GM23338 (cell line): ENCODE measurements around the gene PIAS1. TPM values are rescaled to one million over a fixed set of nuclear protein-coding genes. Genes with fewer than 3 reads are reported as not detected.

Experiments used
- ATAC-seq: fragments of 200-7000 bp; cut with Tn5 transposase; 3 replicates; pipeline ENCODE4 v1.9.1; 2020
- DNase-seq: peaks from one replicate; pipeline ENCODE4 v3.0.0-alpha.2; 2015; ENCODE audit warnings: low spot score
- H2AFZ ChIP-seq: fragments of 200-600 bp; sonication (generic); 2 replicates; pipeline ENCODE4 v1.8.0; 2016; ENCODE audit warnings: antibody characterized with exemption, mild to moderate bottlenecking, moderate library complexity
- H3F3A ChIP-seq: fragments of 200-600 bp; sonication (generic); replicated peaks from 2 replicates; pipeline ENCODE4 v1.8.0; 2017; ENCODE audit warnings: antibody characterized with exemption, mixed run types, low read depth
- H3K27ac ChIP-seq: fragments of 200-600 bp; sonication (generic); 2 replicates; pipeline ENCODE4 v1.6.1; 2016; ENCODE audit warnings: low read depth
- H3K27me3 ChIP-seq: fragments of 200-600 bp; sonication (generic); 2 replicates; pipeline ENCODE4 v1.8.0; 2016; ENCODE audit warnings: mild to moderate bottlenecking, mixed run types, moderate library complexity; ENCODE audit not compliant: insufficient read depth
- H3K36me3 ChIP-seq: fragments of 200-600 bp; sonication (generic); 2 replicates; pipeline ENCODE4 v1.8.0; 2016; ENCODE audit warnings: mild to moderate bottlenecking; ENCODE audit not compliant: insufficient read depth
- H3K4me1 ChIP-seq: fragments of 200-600 bp; sonication (generic); 2 replicates; pipeline ENCODE4 v1.8.0; 2016; ENCODE audit warnings: mild to moderate bottlenecking, moderate library complexity; ENCODE audit not compliant: insufficient read depth
- H3K4me2 ChIP-seq: fragments of 200-600 bp; sonication (generic); 2 replicates; pipeline ENCODE4 v1.7.1; 2017; ENCODE audit warnings: mixed run types
- H3K4me3 ChIP-seq: fragments of 200-600 bp; sonication (generic); 2 replicates; pipeline ENCODE4 v1.6.1; 2016; ENCODE audit warnings: mixed run types
- H3K79me2 ChIP-seq: fragments of 200-600 bp; sonication (generic); replicated peaks from 2 replicates; pipeline ENCODE4 v1.8.0; 2017; ENCODE audit warnings: mild to moderate bottlenecking; ENCODE audit not compliant: insufficient read depth
- H3K9me2 ChIP-seq: fragments of 200-600 bp; sonication (generic); 2 replicates; pipeline ENCODE4 v1.8.0; 2017; ENCODE audit not compliant: insufficient read depth
- H4K20me1 ChIP-seq: fragments of 200-600 bp; sonication (generic); replicated peaks from 2 replicates; pipeline ENCODE4 v1.8.0; 2017; ENCODE audit warnings: mild to moderate bottlenecking; ENCODE audit not compliant: insufficient read depth
- H3K27ac Mint-ChIP-seq: 2 replicates; pipeline ENCODE4 v1.8.0; 2020; ENCODE audit warnings: inconsistent platforms, mild to moderate bottlenecking, moderate library complexity, mixed read lengths
- H3K27me3 Mint-ChIP-seq: 3 replicates; pipeline ENCODE4 v1.8.0; 2022; ENCODE audit warnings: low read depth, mild to moderate bottlenecking, moderate library complexity, mixed read lengths, inconsistent platforms; ENCODE audit not compliant: insufficient read depth, poor library complexity
- H3K36me3 Mint-ChIP-seq: 3 replicates; pipeline ENCODE4 v1.8.0; 2021; ENCODE audit warnings: low read depth, mild to moderate bottlenecking, inconsistent platforms, moderate library complexity, mixed read lengths
- H3K4me1 Mint-ChIP-seq: 3 replicates; pipeline ENCODE4 v1.8.0; 2020; ENCODE audit warnings: mild to moderate bottlenecking, inconsistent platforms, mixed read lengths
- H3K4me3 Mint-ChIP-seq: 3 replicates; pipeline ENCODE4 v1.8.0; 2021; ENCODE audit warnings: moderate library complexity, mild to moderate bottlenecking, inconsistent platforms, mixed read lengths
- H3K9me3 Mint-ChIP-seq: 3 replicates; pipeline ENCODE4 v1.8.0; 2020; ENCODE audit warnings: moderate library complexity, mild to moderate bottlenecking, inconsistent platforms, mixed read lengths
- CTCF ChIP-seq, 2 experiments: fragments of 200-600 bp in 1 of 2; sonication (generic) in 1 of 2; conservative IDR thresholded peaks; 2 replicates each; pipeline versions ENCODE4 v1.5.1 to v1.6.1; 2016 to 2017; ENCODE audit warnings: antibody characterized with exemption in 2 of 2, low read depth in 2 of 2, mild to moderate bottlenecking in 2 of 2, moderate library complexity in 1 of 2
- JUNB ChIP-seq: IDR thresholded peaks from one replicate; pipeline ENCODE4 v1.6.1; 2016; ENCODE audit warnings: antibody characterized with exemption; ENCODE audit not compliant: unreplicated experiment
- STAT1 ChIP-seq: IDR thresholded peaks from one replicate; pipeline ENCODE4 v1.6.1; 2016; ENCODE audit warnings: antibody characterized with exemption; ENCODE audit not compliant: unreplicated experiment
- ZNF462 ChIP-seq: fragments of 250-450 bp; sonication (Bioruptor Pico); IDR thresholded peaks from 2 replicates; pipeline ENCODE4 v1.5.0; 2020; ENCODE audit warnings: mild to moderate bottlenecking, moderate library complexity
- polyA plus RNA-seq: library from polyadenylated mRNA; unstranded; fragments of >200 nt; fragmentation: Nextera tagmentation; extraction: Ambion mirVana; gene quantifications from 2 replicates; pipeline ENCODE4 v1.2.1, GENCODE V29; 2016
- total RNA-seq: library from RNA; depleted of rRNA; stranded (reverse); fragments of >200 nt; shearing (Covaris generic); gene quantifications from 2 replicates; pipeline ENCODE4 v1.2.3, GENCODE V29; 2014

The PIAS1 gene
- total and polyA plus RNA-seq, 2 experiments from 2014 or later = 30.7 to 32.1 TPM

DNA sequence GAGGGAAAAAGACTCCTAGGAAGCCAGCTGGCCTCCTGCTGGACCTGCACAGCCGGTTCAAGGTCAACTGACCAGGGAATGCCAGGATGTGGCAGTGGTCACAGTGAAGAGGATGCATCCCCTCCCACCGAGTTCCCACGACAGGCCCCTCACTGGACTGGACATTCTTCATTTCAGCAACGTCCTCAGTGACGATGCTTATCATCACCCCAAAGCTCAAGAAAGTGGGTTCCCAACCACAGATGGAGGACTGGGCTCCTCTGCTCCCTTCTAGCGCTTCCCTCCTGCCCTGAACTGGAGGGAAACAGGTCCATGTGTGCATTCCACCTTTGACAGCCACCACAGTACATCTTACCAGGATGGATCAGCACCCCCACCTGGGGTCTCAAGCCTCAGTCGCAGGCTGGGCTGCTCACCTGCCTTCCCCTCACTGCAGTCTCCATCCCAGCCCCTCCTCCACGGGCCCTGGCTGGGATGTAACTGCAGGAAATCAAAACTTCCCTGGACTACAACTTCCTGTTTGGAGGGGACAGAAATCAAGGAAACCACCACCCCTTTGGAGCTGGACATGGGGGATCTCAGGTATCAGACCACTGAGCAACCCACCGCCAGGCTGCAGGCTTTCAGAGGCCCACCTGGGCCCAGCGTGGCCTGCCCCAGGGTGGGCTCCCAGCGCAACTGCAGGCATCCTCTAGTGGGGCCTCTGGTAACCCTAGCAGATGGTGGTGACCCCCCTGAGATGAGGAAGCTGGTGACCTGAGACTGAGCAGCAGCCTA lies 143.7 kb downstream of the PIAS1 start:
- TF ChIP-seq STAT1 (no peak), CTCF (conservative IDR thresholded peaks at IDR 0.05; ENCODE audit: low read depth in 2 of 2) (0 out of 4 replicates have a peak, but pooled peaks of 1 of the 2 experiments have one; percentile 9), JUNB (no peak), ZNF462 (no peak)
- peaks cover 15% of the 10 kb centered on the region for H3K4me1 ChIP-seq
- H3K9me2 ChIP-seq = no peaks in the 10 kb centered on the region
- peaks cover 17% of the 10 kb centered on the region for H4K20me1 ChIP-seq
- Mint-ChIP-seq H3K36me3 (peaks cover 20% of the 10 kb centered on the region), H3K27me3 (peaks cover 14% of the 10 kb centered on the region), H3K9me3 (no peaks in the 10 kb centered on the region), H3K4me3 (no peak overlapping the region), H3K4me1 (peaks cover 30% of the 10 kb centered on the region), H3K27ac (no peak overlapping the region)
- ATAC-seq = no peak
- no peak overlapping the region for H3K4me2 ChIP-seq
- H2AFZ ChIP-seq = no peak overlapping the region
- no peak for DNase-seq
- H3F3A ChIP-seq = peaks cover 5% of the 10 kb centered on the region; the same call in 1 of the 2 replicates
- no peak overlapping the region for H3K27ac ChIP-seq
- no peaks in the 10 kb centered on the region for H3K27me3 ChIP-seq
- no peak overlapping the region for H3K4me3 ChIP-seq
- peaks cover 7% of the 10 kb centered on the region; the same call in 1 of the 2 replicates for H3K36me3 ChIP-seq
- 0 out of 2 replicates have a peak, but pooled peaks cover 3% of the 10 kb centered on the region for H3K79me2 ChIP-seq
